Measurements from ENCODE around the gene PAPPA2.
"Not testable (repeated sequence)": the region's sequence is repeated elsewhere in the genome, so short reads cannot be mapped to it uniquely, and the experiment has no call there.

DNA sequence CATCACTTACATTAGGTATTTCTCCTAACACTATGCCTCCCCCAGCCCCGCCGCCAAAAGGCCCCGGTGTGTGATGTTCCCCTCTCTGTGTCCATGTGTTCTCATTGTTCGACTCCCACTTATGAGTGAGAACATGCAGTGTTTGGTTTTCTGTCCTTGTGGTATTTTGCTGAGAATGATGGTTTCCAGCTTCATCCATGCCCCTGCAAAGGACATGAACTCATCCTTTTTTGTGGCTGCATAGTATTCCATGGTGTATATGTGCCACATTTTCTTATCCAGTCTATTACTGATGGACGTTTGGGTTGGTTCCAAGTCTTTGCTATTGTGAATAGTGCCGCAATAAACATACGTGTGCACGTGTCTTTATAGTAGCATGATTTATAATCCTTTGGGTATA, 293.8 kb downstream of the PAPPA2 start:
- TF ChIP-seq CTCF, POLR2A (IDR thresholded peaks at IDR 0.05): not testable (repeated sequence)

Data from lower leg skin (tissue), 3 donors.